ENCODE results near the gene SCAMP4. TPM values are rescaled to one million over a fixed set of nuclear protein-coding genes. Genes with fewer than 3 reads are reported as not detected.

Gene SCAMP4
- total and polyA plus RNA-seq, 2 of the 13 experiments (the other 11 are each of a cell fraction or from before 2014, with no cell fraction given) = 10.7 to 13.7 TPM

DNA sequence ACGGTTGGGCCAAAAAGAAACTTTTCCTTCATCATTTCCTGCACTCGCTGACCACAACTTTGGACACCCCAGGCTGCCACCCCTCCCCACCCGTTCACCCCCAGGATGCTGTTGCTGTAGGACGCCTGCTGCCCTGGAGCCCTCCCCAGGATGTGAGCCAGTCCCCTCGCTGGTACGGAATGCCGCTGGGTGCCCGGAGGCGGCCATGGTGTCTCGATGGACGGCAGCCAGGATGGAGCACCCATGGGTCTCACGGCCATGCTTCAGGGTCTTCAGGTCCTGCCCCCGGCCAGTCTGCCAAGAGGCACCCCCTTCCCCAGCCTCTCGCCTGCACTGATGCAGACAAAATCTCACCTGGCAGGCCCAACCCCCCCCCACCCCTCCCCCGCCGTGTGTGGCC lies 20.3 kb downstream of the SCAMP4 start:
- Histone ChIP-seq H3K27me3 (ENCODE audit: control insufficient read depth in 1 of 2, insufficient read depth in 2 of 2, low read length in 2 of 2) (no peaks in the 10 kb centered on the region), H3K79me2 (ENCODE audit: insufficient read depth, low read length) (no peaks in the 10 kb centered on the region), H4K20me1 (ENCODE audit: insufficient read depth, low read length) (no peaks in the 10 kb centered on the region), H3K4me2 (ENCODE audit: low read depth, low read length) (no peak overlapping the region), H3K9me3 (ENCODE audit: low read length) (no peaks in the 10 kb centered on the region), H3K9ac (ENCODE audit: insufficient read depth, low read depth, low read length) (no peak overlapping the region), H2AFZ (ENCODE audit: low read length) (no peak overlapping the region), H3K27ac (ENCODE audit: extremely low read length, insufficient read depth, low read length) (no peak overlapping the region), H3K4me1 (ENCODE audit: insufficient read depth, low read length) (peaks cover 7% of the 10 kb centered on the region), H3K36me3 (replicated peaks in 1 of 2; ENCODE audit: control insufficient read depth in 1 of 2, insufficient read depth in 2 of 2, low read length in 2 of 2) (peaks cover 14 to 15% of the 10 kb centered on the region in 2 experiments; a peak in 4 of 5 replicates), H3K4me3 (replicated peaks in 1 of 3; ENCODE audit: insufficient read depth in 1 of 3, low read depth in 2 of 3, low read length in 3 of 3) (no peak overlapping the region)
- TSS peak; percentile 73 for BruUV-seq (replicated peaks)
- TF ChIP-seq SOX6 (IDR thresholded peaks at IDR 0.05) (no peak), SOX6 (CRISPR knock-in tag; IDR thresholded peaks at IDR 0.05) (no peak), CREB1 (IDR thresholded peaks at IDR 0.05) (no peak), CREB1 (CRISPR knock-in tag; IDR thresholded peaks at IDR 0.05) (no peak)
- DNase-seq (ENCODE audit: low spot score) (no peak), FAIRE-seq (no peak), ATAC-seq (no peak)
- ChIA-PET CTCF (ENCODE audit: low intra/inter-chr PET ratio, low total read pairs) (no interaction called here), POLR2A (no interaction called here)
- intact Hi-C loops (cut with micrococcal nuclease; ENCODE audit: unreplicated experiment) = loop anchor here (5.0 kb wide), 1 partner anchor 142 kb away; no protein-coding TSS in a partner anchor
- 92% methylated on average over 11 of the region's 16 CpGs for WGBS (ENCODE audit: low lambda C conversion rate)
- in situ Hi-C loops (cut with HindIII; ENCODE audit: extremely low pct_ligation_motif_present, low pct_unique_long_range_greater_than_20kb) = no loop called here

DNA sequence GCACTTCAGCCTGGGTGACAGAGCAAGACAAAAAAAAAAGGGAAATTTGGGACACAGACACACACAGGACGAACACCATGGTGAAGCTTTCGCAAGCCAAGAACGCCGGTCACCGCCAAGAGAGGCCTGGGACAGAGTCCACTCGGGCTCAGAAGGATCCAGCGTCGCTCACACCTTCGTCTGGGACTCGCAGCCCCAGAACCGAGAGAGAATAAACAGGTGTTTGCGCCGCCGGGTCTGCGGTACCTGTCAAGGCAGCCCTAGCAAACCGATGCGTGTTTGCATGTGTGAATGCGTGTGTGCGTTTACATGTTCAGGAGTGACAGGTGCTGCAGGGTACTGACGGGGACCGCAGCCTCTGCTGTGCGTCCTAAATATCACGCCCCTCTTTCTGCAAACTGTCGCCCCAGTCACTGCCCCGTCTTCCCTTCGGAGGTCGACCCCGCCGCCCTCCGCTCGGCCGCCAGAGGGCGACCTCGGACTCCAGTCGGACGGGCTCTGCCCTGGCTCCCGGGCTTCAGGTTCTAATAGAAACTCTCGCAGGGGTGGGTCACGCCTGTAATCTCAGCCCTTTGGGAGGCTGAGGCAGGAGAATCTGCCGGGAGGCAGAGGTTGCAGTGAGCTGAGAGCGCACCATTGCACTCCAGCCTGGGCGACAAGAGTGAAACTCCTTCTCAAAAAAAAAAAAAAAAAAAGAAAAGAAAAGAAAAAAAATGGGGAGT lies 24.0 kb downstream of the SCAMP4 start:
- peak overlapping the region; percentile 39; the same call in 1 of the 2 replicates for H3K9ac ChIP-seq (ENCODE audit: insufficient read depth, low read depth, low read length)
- no peaks in the 10 kb centered on the region for H3K79me2 ChIP-seq (ENCODE audit: insufficient read depth, low read length)
- ATAC-seq (peak; percentile 89), FAIRE-seq (peak; percentile 43), DNase-seq (ENCODE audit: low spot score) (peak; percentile 65)
- intact Hi-C loops (cut with micrococcal nuclease; ENCODE audit: unreplicated experiment) (loop anchor here (1.0 to 5.0 kb wide), 2 partner anchors 22 to 138 kb away; no protein-coding TSS in a partner anchor), in situ Hi-C loops (cut with HindIII; ENCODE audit: extremely low pct_ligation_motif_present, low pct_unique_long_range_greater_than_20kb) (no loop called here)
- CTCF ChIA-PET (ENCODE audit: low intra/inter-chr PET ratio, low total read pairs) = interaction anchor here (1.2 kb wide), 2 partner anchors 31 to 140 kb away, joined by 3 to 8 read pairs; no protein-coding TSS in a partner anchor
- H4K20me1 ChIP-seq (ENCODE audit: insufficient read depth, low read length) = no peaks in the 10 kb centered on the region
- H3K27ac ChIP-seq (ENCODE audit: extremely low read length, insufficient read depth, low read length) = no peak overlapping the region
- peak overlapping the region; percentile 48 to 71 (median 49) for H3K4me3 ChIP-seq (replicated peaks in 1 of 3; ENCODE audit: insufficient read depth in 1 of 3, low read depth in 2 of 3, low read length in 3 of 3)
- no peaks in the 10 kb centered on the region for H3K27me3 ChIP-seq (ENCODE audit: control insufficient read depth in 1 of 2, insufficient read depth in 2 of 2, low read length in 2 of 2)
- H3K4me1 ChIP-seq (ENCODE audit: insufficient read depth, low read length) = peaks cover 7% of the 10 kb centered on the region
- no peak overlapping the region for H2AFZ ChIP-seq (ENCODE audit: low read length)
- WGBS (ENCODE audit: low lambda C conversion rate) = under 1% methylated on average over 31 of the region's 42 CpGs
- no peaks in the 10 kb centered on the region; the same call in 1 of the 2 replicates for H3K9me3 ChIP-seq (ENCODE audit: low read length)
- BruUV-seq (replicated peaks) = no TSS peak
- POLR2A ChIA-PET = interaction anchor here (0.6 to 0.8 kb wide), 2 partner anchors 28 to 110 kb away, joined by 3 read pairs; no protein-coding TSS in a partner anchor
- peak overlapping the region; percentile 98 for H3K4me2 ChIP-seq (ENCODE audit: low read depth, low read length)
- peaks cover 3 to 5% of the 10 kb centered on the region in 2 experiments; a peak in 2 of 5 replicates for H3K36me3 ChIP-seq (replicated peaks in 1 of 2; ENCODE audit: control insufficient read depth in 1 of 2, insufficient read depth in 2 of 2, low read length in 2 of 2)
- TF ChIP-seq PHF8 (CRISPR knock-in tag; IDR thresholded peaks at IDR 0.05) = peak; percentile 38; the same call in 1 of the 2 replicates
- no peak for TF ChIP-seq HNRNPLL (IDR thresholded peaks at IDR 0.05; ENCODE audit: low read depth, low read length, poor library complexity, severe bottlenecking)
- peak; percentile 55 for TF ChIP-seq GABPB1 (CRISPR knock-in tag; IDR thresholded peaks at IDR 0.05)
- TF ChIP-seq, protein P1, sequence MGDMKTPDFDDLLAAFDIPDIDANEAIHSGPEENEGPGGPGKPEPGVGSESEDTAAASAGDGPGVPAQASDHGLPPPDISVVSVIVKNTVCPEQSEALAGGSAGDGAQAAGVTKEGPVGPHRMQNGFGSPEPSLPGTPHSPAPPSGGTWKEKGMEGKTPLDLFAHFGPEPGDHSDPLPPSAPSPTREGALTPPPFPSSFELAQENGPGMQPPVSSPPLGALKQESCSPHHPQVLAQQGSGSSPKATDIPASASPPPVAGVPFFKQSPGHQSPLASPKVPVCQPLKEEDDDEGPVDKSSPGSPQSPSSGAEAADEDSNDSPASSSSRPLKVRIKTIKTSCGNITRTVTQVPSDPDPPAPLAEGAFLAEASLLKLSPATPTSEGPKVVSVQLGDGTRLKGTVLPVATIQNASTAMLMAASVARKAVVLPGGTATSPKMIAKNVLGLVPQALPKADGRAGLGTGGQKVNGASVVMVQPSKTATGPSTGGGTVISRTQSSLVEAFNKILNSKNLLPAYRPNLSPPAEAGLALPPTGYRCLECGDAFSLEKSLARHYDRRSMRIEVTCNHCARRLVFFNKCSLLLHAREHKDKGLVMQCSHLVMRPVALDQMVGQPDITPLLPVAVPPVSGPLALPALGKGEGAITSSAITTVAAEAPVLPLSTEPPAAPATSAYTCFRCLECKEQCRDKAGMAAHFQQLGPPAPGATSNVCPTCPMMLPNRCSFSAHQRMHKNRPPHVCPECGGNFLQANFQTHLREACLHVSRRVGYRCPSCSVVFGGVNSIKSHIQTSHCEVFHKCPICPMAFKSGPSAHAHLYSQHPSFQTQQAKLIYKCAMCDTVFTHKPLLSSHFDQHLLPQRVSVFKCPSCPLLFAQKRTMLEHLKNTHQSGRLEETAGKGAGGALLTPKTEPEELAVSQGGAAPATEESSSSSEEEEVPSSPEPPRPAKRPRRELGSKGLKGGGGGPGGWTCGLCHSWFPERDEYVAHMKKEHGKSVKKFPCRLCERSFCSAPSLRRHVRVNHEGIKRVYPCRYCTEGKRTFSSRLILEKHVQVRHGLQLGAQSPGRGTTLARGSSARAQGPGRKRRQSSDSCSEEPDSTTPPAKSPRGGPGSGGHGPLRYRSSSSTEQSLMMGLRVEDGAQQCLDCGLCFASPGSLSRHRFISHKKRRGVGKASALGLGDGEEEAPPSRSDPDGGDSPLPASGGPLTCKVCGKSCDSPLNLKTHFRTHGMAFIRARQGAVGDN (CRISPR knock-in tag; IDR thresholded peaks at IDR 0.05) = peak; percentile 55; the same call in 1 of the 2 replicates
- TF ChIP-seq YEATS2 (CRISPR knock-in tag; IDR thresholded peaks at IDR 0.05; ENCODE audit: borderline replicate concordance) = peak; percentile 20; the same call in 1 of the 2 replicates
- no peak for TF ChIP-seq ZNF652 (CRISPR knock-in tag; IDR thresholded peaks at IDR 0.05; ENCODE audit: borderline replicate concordance, low read depth)
- peak; percentile 30; the same call in 1 of the 2 replicates for TF ChIP-seq CHD4 (IDR thresholded peaks at IDR 0.05; ENCODE audit: borderline replicate concordance, low read length)
- TF ChIP-seq HDAC1 (CRISPR knock-in tag; IDR thresholded peaks at IDR 0.05) = peak; percentile 48; the same call in 1 of the 2 replicates
- TF ChIP-seq, protein P2, sequence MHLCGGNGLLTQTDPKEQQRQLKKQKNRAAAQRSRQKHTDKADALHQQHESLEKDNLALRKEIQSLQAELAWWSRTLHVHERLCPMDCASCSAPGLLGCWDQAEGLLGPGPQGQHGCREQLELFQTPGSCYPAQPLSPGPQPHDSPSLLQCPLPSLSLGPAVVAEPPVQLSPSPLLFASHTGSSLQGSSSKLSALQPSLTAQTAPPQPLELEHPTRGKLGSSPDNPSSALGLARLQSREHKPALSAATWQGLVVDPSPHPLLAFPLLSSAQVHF (CRISPR knock-in tag; IDR thresholded peaks at IDR 0.05) = no peak

Measured in HepG2 (cell line).